AG04449 (cell line): ENCODE data around the gene CTNS.
"Not testable (repeated sequence)": the region's sequence is repeated elsewhere in the genome, so short reads cannot be mapped to it uniquely, and the experiment has no call there.

Experiments
- CTCF ChIA-PET: fragments of 350-600 bp; formaldehyde crosslinking; extraction: SDS; loops from one replicate; lab custom pipeline; 2021; ENCODE audit warnings: antibody characterized with exemption; lab: Yijun Ruan, JAX
- POLR2A ChIA-PET: fragments of 400-600, 350-600 bp; formaldehyde crosslinking; extraction: SDS; loops from one replicate; lab custom pipeline; 2020; ENCODE audit warnings: antibody characterized with exemption, inconsistent platforms; lab: Yijun Ruan, JAX
- DNase-seq: peaks from one replicate; pipeline ENCODE4 v3.0.0-alpha.2; 2010; ENCODE audit warnings: low read depth, low spot score
- H3K4me3 ChIP-seq: 2 replicates; pipeline ENCODE4 v1.5.1; 2011; ENCODE audit warnings: low read depth, mild to moderate bottlenecking, control low read depth, low read length
- TF ChIP-seq, protein P1 (sequence below): IDR thresholded peaks from one replicate; pipeline ENCODE4 v1.5.1; 2011; ENCODE audit warnings: mild to moderate bottlenecking, moderate library complexity, low read length, control low read depth, inconsistent platforms; ENCODE audit not compliant: insufficient read depth; ENCODE audit errors: missing control alignments

The CTNS gene

GRCh38 chr17:3695129-3695722, 58.7 kb downstream of the CTNS start:
- CTCF ChIA-PET: interaction anchor here (0.6 to 2.0 kb wide), 6 partner anchors 12 to 1020 kb away, joined by 3 to 5 read pairs (median 3); partner anchors contain the start of gene NCBP3
- DNase-seq: no peak
- TF ChIP-seq, protein P1, sequence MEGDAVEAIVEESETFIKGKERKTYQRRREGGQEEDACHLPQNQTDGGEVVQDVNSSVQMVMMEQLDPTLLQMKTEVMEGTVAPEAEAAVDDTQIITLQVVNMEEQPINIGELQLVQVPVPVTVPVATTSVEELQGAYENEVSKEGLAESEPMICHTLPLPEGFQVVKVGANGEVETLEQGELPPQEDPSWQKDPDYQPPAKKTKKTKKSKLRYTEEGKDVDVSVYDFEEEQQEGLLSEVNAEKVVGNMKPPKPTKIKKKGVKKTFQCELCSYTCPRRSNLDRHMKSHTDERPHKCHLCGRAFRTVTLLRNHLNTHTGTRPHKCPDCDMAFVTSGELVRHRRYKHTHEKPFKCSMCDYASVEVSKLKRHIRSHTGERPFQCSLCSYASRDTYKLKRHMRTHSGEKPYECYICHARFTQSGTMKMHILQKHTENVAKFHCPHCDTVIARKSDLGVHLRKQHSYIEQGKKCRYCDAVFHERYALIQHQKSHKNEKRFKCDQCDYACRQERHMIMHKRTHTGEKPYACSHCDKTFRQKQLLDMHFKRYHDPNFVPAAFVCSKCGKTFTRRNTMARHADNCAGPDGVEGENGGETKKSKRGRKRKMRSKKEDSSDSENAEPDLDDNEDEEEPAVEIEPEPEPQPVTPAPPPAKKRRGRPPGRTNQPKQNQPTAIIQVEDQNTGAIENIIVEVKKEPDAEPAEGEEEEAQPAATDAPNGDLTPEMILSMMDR: no peak
- POLR2A ChIA-PET: interaction anchor here (0.5 kb wide), 1 partner anchor 16 kb away, joined by 3 read pairs; no protein-coding TSS in a partner anchor
- H3K4me3 ChIP-seq: peak overlapping the region; percentile 60

DNA sequence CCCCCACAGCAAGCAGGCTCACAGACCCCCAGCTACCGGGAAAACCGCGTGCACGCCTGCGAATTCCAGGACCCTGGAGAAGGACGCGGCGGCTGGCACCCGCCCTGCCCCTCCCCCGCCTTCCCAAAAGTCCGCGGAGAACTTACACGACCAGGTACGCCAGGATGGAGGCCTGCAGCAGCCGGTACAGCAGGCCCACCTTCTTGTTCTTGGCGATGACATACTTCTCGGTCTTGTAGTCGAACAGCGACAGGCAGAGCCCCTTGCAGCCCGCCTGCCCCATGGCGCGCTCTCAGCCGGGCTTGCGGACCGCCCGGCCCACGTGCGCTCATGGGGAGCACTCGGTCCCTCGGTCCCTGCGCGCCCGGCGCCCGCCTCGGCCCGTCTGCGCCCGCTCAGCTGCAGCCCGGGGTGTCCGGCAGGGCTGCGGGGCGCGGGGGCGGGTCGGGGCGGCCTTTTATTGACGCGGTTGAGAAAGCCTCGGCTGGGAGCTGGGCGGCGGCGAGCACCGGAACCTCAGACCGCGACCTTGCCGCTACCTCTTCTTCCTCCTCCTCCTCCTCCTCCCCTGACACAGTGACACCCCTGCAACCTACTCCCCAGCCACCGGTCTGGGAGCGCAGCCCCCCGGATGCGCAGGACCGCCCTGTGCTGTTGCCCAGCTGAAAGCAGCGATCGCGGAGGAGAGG, 59.3 kb downstream of the CTNS start, which contains the start of gene P2RX5:
TSS of gene P2RX5 (minus strand) at position 433 of the 689 bp plus-strand sequence. CDS start at position 283, 150 bp downstream.
- POLR2A ChIA-PET: no interaction called here
- DNase-seq: no peak

GRCh38 chr17:3697103-3697476, 60.5 kb downstream of the CTNS start:
- CTCF ChIA-PET: interaction anchor here (1.9 kb wide), 1 partner anchor 41 kb away, joined by 5 read pairs; no protein-coding TSS in a partner anchor
- POLR2A ChIA-PET: no interaction called here
- no peak overlapping the region for H3K4me3 ChIP-seq
- DNase-seq: no peak
- TF ChIP-seq, protein P1: no peak

More for the DNA sequence above, 59.3 kb downstream of the CTNS start, which contains the start of gene P2RX5:
- peak within 1 kb of the TSS; percentile 60 for H3K4me3 ChIP-seq
- CTCF ChIA-PET: interaction anchor here (0.7 to 2.0 kb wide), 6 partner anchors 13 to 150 kb away, joined by 3 to 5 read pairs (median 3); partner anchors contain the start of gene NCBP3
- TF ChIP-seq, protein P1: no peak

- ChIA-PET CTCF (no interaction called here), POLR2A (no interaction called here)
- DNase-seq: no peak
Observed at GRCh38 chr17:3698139-3698538, 61.6 kb downstream of the CTNS start.

GRCh38 chr17:3699951-3700350, 63.4 kb downstream of the CTNS start:
- TF ChIP-seq, protein P1: no peak
- no peak for DNase-seq
- no peak overlapping the region for H3K4me3 ChIP-seq
- ChIA-PET CTCF (no interaction called here), POLR2A (interaction anchor here (0.7 kb wide), 1 partner anchor 32 kb away, joined by 5 read pairs; no protein-coding TSS in a partner anchor)

More at GRCh38 chr17:3698139-3698538, 61.6 kb downstream of the CTNS start:
- no peak overlapping the region for H3K4me3 ChIP-seq
- TF ChIP-seq, protein P1: no peak

DNA sequence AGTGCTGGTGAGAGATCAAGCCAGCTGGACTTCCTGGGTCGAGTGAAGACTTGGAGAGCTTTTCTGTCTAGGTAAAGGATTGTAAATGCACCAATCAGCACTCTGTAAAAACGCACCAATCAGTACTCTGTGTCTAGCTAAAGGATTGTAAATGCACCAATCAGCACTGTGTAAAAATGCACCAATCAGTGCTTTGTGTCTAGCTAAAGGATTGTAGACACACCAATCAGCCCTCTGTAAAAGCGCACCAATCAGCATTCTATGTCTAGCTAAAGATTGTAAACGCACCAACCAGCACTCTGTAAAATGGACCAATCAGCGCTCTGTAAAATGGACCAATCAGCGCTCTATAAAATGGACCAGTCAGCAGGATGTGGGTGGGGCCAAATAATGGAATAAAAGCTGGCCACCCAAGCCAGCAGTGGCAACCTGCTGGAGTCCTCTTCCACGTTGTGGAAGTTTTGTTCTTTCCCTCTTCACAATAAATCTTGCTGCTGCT, 65.5 kb downstream of the CTNS start:
- H3K4me3 ChIP-seq, POLR2A ChIA-PET, DNase-seq: not testable (repeated sequence)
- CTCF ChIA-PET: interaction anchor here (2.1 kb wide), 1 partner anchor 9 kb away, joined by 7 read pairs; no protein-coding TSS in a partner anchor
